ENCODE data around the gene KRTAP4-6.
"Not testable (repeated sequence)": the region's sequence is repeated elsewhere in the genome, so short reads cannot be mapped to it uniquely, and the experiment has no call there.

Gene KRTAP4-6

GRCh38 chr17:41147531-41148204 lies 7.3 kb upstream of the KRTAP4-6 start:
- in situ Hi-C loops (cut with MboI; ENCODE audit: low sequenced_read_pairs) = no loop called here

- in situ Hi-C loops (cut with MboI; ENCODE audit: low sequenced_read_pairs) = no loop called here
These were observed 4.9 kb upstream of the KRTAP4-6 start for GRCh38 chr17:41145261-41145660.

DNA sequence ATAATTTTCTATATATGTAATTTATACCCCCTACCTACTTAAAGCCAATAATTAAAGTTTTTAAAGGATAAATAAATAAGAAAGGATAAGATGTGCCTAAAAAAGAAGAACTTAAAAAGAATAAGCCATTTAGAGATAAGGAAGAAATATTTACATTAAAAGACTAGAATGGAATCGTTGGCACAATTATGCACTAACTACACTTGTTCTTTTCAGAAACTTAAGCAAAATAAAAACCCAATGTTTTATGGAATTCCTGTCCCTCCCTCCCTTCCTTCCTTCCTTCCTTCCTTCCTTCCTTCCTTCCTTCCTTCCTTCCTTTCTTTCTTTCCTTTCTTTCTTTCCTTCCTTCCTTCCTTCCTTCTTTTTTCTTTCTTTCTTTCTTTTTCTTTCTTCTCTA lies 4.5 kb upstream of the KRTAP4-6 start:
- in situ Hi-C loops (cut with MboI; ENCODE audit: low sequenced_read_pairs) = no loop called here

- in situ Hi-C loops (cut with MboI; ENCODE audit: low sequenced_read_pairs) = no loop called here
These were observed 1.0 kb upstream of the KRTAP4-6 start for GRCh38 chr17:41141361-41141760.

GRCh38 chr17:41139865-41140264 lies 479 bp downstream of the KRTAP4-6 start:
- in situ Hi-C loops (cut with MboI; ENCODE audit: low sequenced_read_pairs) = not testable (repeated sequence)

- in situ Hi-C loops (cut with MboI; ENCODE audit: low sequenced_read_pairs) = no loop called here
These were observed 6.2 kb downstream of the KRTAP4-6 start for GRCh38 chr17:41133880-41134735.

GRCh38 chr17:41131979-41132378 lies 8.4 kb downstream of the KRTAP4-6 start:
- in situ Hi-C loops (cut with MboI; ENCODE audit: low sequenced_read_pairs) = no loop called here

DNA sequence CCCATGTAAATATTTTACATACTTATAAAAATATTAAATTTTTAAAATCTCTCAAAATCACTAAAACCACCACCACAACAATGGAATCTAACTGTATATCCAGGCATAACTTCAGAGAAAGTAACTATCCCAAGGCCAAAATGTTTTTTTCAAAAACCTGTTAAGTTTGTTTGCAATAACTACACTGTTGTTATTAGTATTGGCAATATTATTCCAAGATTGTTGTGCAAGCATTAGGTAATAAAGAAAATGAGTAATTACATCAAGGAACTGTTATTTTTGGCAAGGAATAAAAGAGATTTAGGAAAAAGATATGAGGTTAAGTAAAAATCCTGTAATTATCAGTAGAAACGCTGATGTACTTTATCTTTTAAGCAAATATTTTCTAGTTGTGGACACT lies 13.0 kb downstream of the KRTAP4-6 start:
- in situ Hi-C loops (cut with MboI; ENCODE audit: low sequenced_read_pairs) = no loop called here

DNA sequence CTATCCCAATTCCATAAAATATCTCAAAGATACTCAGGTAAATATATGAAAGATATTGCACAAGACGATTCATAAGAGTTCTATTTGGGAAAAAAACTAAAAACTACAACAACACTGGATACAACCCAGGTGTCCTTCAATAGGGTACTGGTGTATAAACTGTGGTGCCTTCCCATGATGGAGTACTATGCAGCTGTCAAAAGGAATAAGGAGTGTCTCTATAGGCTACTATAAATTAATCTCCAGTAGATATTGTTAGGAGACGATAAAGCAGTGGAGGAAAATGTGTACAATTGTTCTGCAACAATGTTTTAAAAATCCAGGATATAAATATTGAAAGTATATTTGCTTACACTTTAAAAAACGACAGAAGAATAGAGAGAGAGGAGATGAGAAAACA lies 13.9 kb downstream of the KRTAP4-6 start:
- in situ Hi-C loops (cut with MboI; ENCODE audit: low sequenced_read_pairs) = no loop called here

- in situ Hi-C loops (cut with MboI; ENCODE audit: low sequenced_read_pairs) = no loop called here
These were observed 15.3 kb downstream of the KRTAP4-6 start for GRCh38 chr17:41125064-41125463.

GRCh38 chr17:41123991-41124371 lies 16.4 kb downstream of the KRTAP4-6 start, which contains the start of gene KRTAP4-12:
KRTAP4-12 (minus strand) TSS chr17:41124182; CDS start chr17:41124122, 60 bp downstream.
- in situ Hi-C loops (cut with MboI; ENCODE audit: low sequenced_read_pairs) = not testable (repeated sequence)

- in situ Hi-C loops (cut with MboI; ENCODE audit: low sequenced_read_pairs) = not testable (repeated sequence)
These were observed 16.9 kb downstream of the KRTAP4-6 start for GRCh38 chr17:41123292-41123990.

GRCh38 chr17:41121742-41122141 lies 18.6 kb downstream of the KRTAP4-6 start:
- in situ Hi-C loops (cut with MboI; ENCODE audit: low sequenced_read_pairs) = no loop called here

GRCh38 chr17:41119696-41120690 lies 20.4 kb downstream of the KRTAP4-6 start:
- in situ Hi-C loops (cut with MboI; ENCODE audit: low sequenced_read_pairs) = not testable (repeated sequence)

GRCh38 chr17:41118721-41119120 lies 21.6 kb downstream of the KRTAP4-6 start:
- in situ Hi-C loops (cut with MboI; ENCODE audit: low sequenced_read_pairs) = no loop called here

DNA sequence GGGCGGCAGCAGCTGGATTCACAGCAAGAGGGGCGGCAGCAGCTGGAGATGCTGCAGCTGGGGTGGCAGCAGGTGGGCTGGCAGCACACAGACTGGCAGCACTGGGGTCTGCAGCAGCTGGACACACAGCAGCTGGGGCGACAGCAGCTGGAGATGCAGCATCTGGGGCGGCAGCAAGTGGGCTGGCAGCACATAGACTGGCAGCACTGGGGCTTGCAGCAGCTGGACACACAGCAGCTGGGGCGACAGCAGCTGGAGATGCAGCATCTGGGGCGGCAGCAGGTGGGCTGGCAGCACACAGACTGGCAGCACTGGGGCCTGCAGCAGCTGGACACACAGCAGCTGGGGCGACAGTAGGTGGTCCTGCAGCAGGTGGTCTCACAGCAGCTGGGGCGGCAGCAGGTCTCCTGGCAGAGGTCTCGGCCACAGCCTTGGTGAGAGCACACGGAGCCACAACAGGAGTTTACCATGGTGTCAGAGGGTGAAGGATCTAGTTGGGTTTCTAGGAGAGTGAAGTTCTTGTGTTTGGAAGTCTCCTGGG lies 22.4 kb downstream of the KRTAP4-6 start, which contains the start of gene KRTAP4-11:
Gene KRTAP4-11 (minus strand): TSS at position 528 of the 541 bp plus-strand sequence. CDS start 58 bp downstream, at position 470.
- in situ Hi-C loops (cut with MboI; ENCODE audit: low sequenced_read_pairs) = not testable (repeated sequence)

DNA sequence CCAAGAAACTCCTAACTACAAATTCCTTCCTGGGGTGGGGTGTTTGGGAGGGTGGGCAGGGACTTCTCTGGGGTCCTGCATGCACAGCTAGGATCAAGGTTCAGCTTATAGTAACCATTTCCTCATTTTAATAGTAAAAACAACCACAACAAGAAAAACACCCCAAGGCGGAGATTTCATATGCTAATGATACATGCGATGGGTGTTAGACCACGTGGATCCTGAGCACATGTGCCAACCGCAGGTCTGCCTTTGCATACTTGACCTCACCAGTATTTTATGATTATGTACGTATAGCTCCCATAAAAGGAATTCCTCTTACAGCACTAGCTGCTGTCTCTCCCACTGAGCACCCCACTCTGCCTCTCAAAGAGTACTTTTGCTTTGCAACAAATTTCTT lies 24.0 kb downstream of the KRTAP4-6 start:
- in situ Hi-C loops (cut with MboI; ENCODE audit: low sequenced_read_pairs) = no loop called here

DNA sequence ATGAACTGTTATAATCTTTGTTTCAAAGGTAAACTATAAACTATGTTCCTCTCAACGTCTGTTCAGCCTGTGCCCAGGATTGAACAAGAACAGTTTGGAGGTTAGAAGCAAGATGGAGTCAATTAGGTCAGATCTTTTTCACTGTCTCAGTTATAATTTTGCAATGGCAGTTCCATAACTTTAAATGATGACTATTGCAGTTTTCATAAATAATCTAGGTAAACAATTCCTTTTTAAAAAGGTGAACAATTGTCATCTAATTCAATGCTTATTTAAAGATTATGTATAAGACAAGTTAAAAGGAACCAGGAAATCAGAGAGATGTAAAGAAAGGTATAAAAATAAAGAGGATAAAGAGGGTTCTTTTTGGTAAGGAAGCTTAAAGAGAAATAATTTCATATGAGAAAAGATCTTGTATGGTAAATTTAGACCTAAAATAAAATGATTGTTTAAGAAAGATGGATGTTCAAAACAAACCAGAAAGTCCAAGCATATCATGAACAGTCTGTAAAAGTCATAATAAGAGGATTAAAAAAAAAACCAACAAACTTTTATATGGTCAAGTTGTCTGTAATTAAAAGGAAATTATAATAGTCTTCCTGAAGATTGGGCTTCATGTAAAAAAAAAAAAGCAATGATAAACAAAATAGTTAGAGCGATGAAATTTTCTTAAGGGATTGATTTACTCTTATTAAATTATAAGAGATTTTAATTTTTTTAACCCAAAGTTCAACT lies 29.0 kb downstream of the KRTAP4-6 start:
- in situ Hi-C loops (cut with MboI; ENCODE audit: low sequenced_read_pairs) = no loop called here

DNA sequence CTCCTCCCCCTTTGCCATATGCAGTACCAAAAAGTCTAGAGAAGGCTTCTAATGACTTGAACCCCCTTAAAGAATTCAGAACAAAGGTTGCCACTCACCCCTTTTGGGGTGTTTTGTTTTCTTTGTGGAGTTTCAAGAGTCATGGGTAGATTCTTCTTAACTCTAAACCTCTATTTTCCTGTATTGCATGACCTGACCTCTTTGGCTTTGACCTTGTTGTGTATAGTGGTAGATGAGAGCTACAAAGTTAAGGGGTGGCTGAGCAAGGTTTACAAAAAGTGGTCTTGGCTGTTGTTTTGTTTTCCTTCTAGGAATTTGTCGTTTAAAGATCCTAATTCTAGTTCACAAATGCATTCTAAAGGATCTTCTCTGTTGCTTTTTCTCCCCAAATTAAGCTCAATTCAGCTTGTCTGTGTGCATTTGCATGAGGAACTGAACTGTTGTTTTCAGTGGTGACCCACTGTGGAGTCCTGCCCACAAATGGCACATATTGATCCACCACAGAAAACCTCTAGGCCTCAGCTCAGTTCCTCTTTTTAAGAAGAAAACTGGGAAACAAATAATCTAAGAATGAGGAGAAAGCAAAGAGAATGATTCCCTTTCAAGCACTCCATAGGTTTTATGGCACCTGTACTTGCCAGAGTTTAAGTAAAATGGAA lies 31.5 kb downstream of the KRTAP4-6 start:
- in situ Hi-C loops (cut with MboI; ENCODE audit: low sequenced_read_pairs) = not testable (repeated sequence)
